ENCODE results near the gene NNT.

- TF ChIP-seq PAX5 (IDR thresholded peaks at IDR 0.05; ENCODE audit: insufficient read depth, low read length, severe bottlenecking) (no peak), TAF1 (IDR thresholded peaks at IDR 0.05; ENCODE audit: low read depth, low read length) (no peak)
Measured at GRCh38 chr5:43554497-43554896, 48.5 kb upstream of the NNT start.

All from GM12891 (cell line).